Thymus (tissue), 11 donors: Measurements from ENCODE around the gene MAGI2. TPM values are rescaled to one million over a fixed set of nuclear protein-coding genes. Genes with fewer than 3 reads are reported as not detected.

Source experiments
- DNase-seq, 9 donors: peaks; one replicate each; pipeline ENCODE4 v3.0.0-alpha.2; 2013; ENCODE audit warnings: low spot score in 9 of 9, low read depth in 6 of 9, missing footprints in 1 of 9
- H3K27ac ChIP-seq, 2 donors: one replicate each; pipeline ENCODE4 v1.5.1; 2013; ENCODE audit warnings: control low read depth in 1 of 2, low read depth in 1 of 2, low read length in 1 of 2, mild to moderate bottlenecking in 1 of 2, moderate library complexity in 1 of 2
- H3K27me3 ChIP-seq, 2 donors: one replicate each; pipeline ENCODE4 v1.5.1; 2013; ENCODE audit warnings: low read length in 1 of 2; ENCODE audit not compliant: control insufficient read depth in 2 of 2, insufficient read depth in 1 of 2
- H3K36me3 ChIP-seq, 2 donors: one replicate each; pipeline ENCODE4 v1.5.1; 2013; ENCODE audit warnings: low read length in 1 of 2, mild to moderate bottlenecking in 1 of 2, moderate library complexity in 1 of 2; ENCODE audit not compliant: control insufficient read depth in 2 of 2, insufficient read depth in 2 of 2
- H3K4me1 ChIP-seq, 2 donors: one replicate each; pipeline ENCODE4 v1.5.1; 2013; ENCODE audit warnings: low read length in 2 of 2; ENCODE audit not compliant: control insufficient read depth in 2 of 2, insufficient read depth in 2 of 2
- H3K4me3 ChIP-seq, 2 donors: one replicate each; pipeline ENCODE4 v1.5.1; 2013; ENCODE audit warnings: low read length in 2 of 2, control low read depth in 1 of 2, mild to moderate bottlenecking in 1 of 2
- H3K9me3 ChIP-seq, 2 donors: one replicate each; pipeline ENCODE4 v1.5.1; 2013; ENCODE audit warnings: low read length in 1 of 2, mild to moderate bottlenecking in 1 of 2; ENCODE audit not compliant: control insufficient read depth in 2 of 2, insufficient read depth in 1 of 2
- WGBS: extraction: QIAGEN DNeasy Blood & Tissue Kit; methylation state at CpG from one replicate; pipeline ENCODE4 v1.1.7; 2013; 5-methylcytosine and 5-hydroxymethylcytosine counted together
- polyA plus RNA-seq: library from polyadenylated mRNA; stranded (reverse); fragments of 200-250 nt; gene quantifications from one replicate; pipeline ENCODE4 v1.2.3, GENCODE V29; 2013
- total RNA-seq: library from RNA; stranded (reverse); fragments of 120-200 nt; gene quantifications from one replicate; pipeline ENCODE4 v1.2.4, GENCODE V29; 2013
- donor health status: healthy.

The MAGI2 gene
- total and polyA plus RNA-seq, 2 donors, result 0.42 to 1.7 TPM

- Histone ChIP-seq H3K27me3 (no peaks in the 10 kb centered on the region), H3K36me3 (no peaks in the 10 kb centered on the region), H3K9me3 (no peaks in the 10 kb centered on the region), H3K4me3 (no peak overlapping the region), H3K4me1 (no peaks in the 10 kb centered on the region), H3K27ac (no peak overlapping the region)
- no peak for DNase-seq
Measured at GRCh38 chr7:78720066-78720465, 733.4 kb downstream of the MAGI2 start.

- WGBS, result 97% methylated on average over 5 of the region's 5 CpGs
- no peak for DNase-seq
- H3K27ac ChIP-seq, result no peak overlapping the region
Measured at GRCh38 chr7:78718212-78718611, 735.3 kb downstream of the MAGI2 start.

GRCh38 chr7:78716876-78717275 is 736.6 kb downstream of the MAGI2 start:
- no peaks in the 10 kb centered on the region for H3K4me1 ChIP-seq
- WGBS, result 89% methylated on average over 10 of the region's 10 CpGs
- no peak for DNase-seq

More at GRCh38 chr7:78718212-78718611, 735.3 kb downstream of the MAGI2 start:
- Histone ChIP-seq H3K27me3 (no peaks in the 10 kb centered on the region), H3K9me3 (no peaks in the 10 kb centered on the region), H3K4me3 (no peak overlapping the region), H3K36me3 (no peaks in the 10 kb centered on the region), H3K4me1 (no peaks in the 10 kb centered on the region)

GRCh38 chr7:78714356-78714755 is 739.1 kb downstream of the MAGI2 start:
- no peak overlapping the region for H3K27ac ChIP-seq
- H3K4me3 ChIP-seq, result no peak overlapping the region
- H3K27me3 ChIP-seq, result no peaks in the 10 kb centered on the region
- H3K36me3 ChIP-seq, result no peaks in the 10 kb centered on the region
- WGBS, result 84% methylated on average over 4 of the region's 4 CpGs
- no peaks in the 10 kb centered on the region for H3K9me3 ChIP-seq
- no peaks in the 10 kb centered on the region for H3K4me1 ChIP-seq
- DNase-seq, result no peak

More at GRCh38 chr7:78716876-78717275, 736.6 kb downstream of the MAGI2 start:
- no peak overlapping the region for H3K4me3 ChIP-seq
- H3K27me3 ChIP-seq, result no peaks in the 10 kb centered on the region
- H3K27ac ChIP-seq, result no peak overlapping the region
- no peaks in the 10 kb centered on the region for H3K9me3 ChIP-seq
- no peaks in the 10 kb centered on the region for H3K36me3 ChIP-seq

GRCh38 chr7:78712111-78712510 is 741.4 kb downstream of the MAGI2 start:
- DNase-seq, result no peak
- 97% methylated on average over 3 of the region's 3 CpGs for WGBS
- H3K27ac ChIP-seq, result no peak overlapping the region

GRCh38 chr7:78709658-78710057 is 743.8 kb downstream of the MAGI2 start:
- Histone ChIP-seq H3K4me1 (no peaks in the 10 kb centered on the region), H3K9me3 (no peaks in the 10 kb centered on the region), H3K36me3 (no peaks in the 10 kb centered on the region), H3K27ac (no peak overlapping the region), H3K27me3 (no peaks in the 10 kb centered on the region), H3K4me3 (no peak overlapping the region)
- 95% methylated on average over 1 of the region's 1 CpG for WGBS
- DNase-seq, result no peak

More at GRCh38 chr7:78712111-78712510, 741.4 kb downstream of the MAGI2 start:
- no peaks in the 10 kb centered on the region for H3K9me3 ChIP-seq
- no peak overlapping the region for H3K4me3 ChIP-seq
- no peaks in the 10 kb centered on the region for H3K27me3 ChIP-seq
- H3K4me1 ChIP-seq, result no peaks in the 10 kb centered on the region
- H3K36me3 ChIP-seq, result no peaks in the 10 kb centered on the region

GRCh38 chr7:78704504-78704903 is 749.0 kb downstream of the MAGI2 start:
- DNase-seq, result no peak
- WGBS, result 92% methylated on average over 3 of the region's 3 CpGs
- no peaks in the 10 kb centered on the region for H3K27me3 ChIP-seq
- H3K36me3 ChIP-seq, result no peaks in the 10 kb centered on the region
- H3K9me3 ChIP-seq, result no peaks in the 10 kb centered on the region
- H3K4me1 ChIP-seq, result no peaks in the 10 kb centered on the region
- no peak overlapping the region for H3K4me3 ChIP-seq
- H3K27ac ChIP-seq, result no peak overlapping the region

GRCh38 chr7:78703391-78703790 is 750.1 kb downstream of the MAGI2 start:
- no peaks in the 10 kb centered on the region for H3K27me3 ChIP-seq
- no peaks in the 10 kb centered on the region for H3K4me1 ChIP-seq
- H3K36me3 ChIP-seq, result no peaks in the 10 kb centered on the region
- H3K27ac ChIP-seq, result no peak overlapping the region
- WGBS, result 91% methylated on average over 2 of the region's 2 CpGs
- no peaks in the 10 kb centered on the region for H3K9me3 ChIP-seq
- no peak for DNase-seq
- no peak overlapping the region for H3K4me3 ChIP-seq

- Histone ChIP-seq H3K27me3 (no peaks in the 10 kb centered on the region), H3K9me3 (no peaks in the 10 kb centered on the region), H3K4me1 (no peaks in the 10 kb centered on the region), H3K4me3 (no peak overlapping the region), H3K27ac (no peak overlapping the region), H3K36me3 (no peaks in the 10 kb centered on the region)
- no peak for DNase-seq
Measured at GRCh38 chr7:78702770-78703169, 750.7 kb downstream of the MAGI2 start.

- H3K36me3 ChIP-seq, result no peaks in the 10 kb centered on the region
- no peaks in the 10 kb centered on the region for H3K9me3 ChIP-seq
- H3K4me3 ChIP-seq, result no peak overlapping the region
- no peak for DNase-seq
- no peaks in the 10 kb centered on the region for H3K27me3 ChIP-seq
- H3K27ac ChIP-seq, result no peak overlapping the region
- no peaks in the 10 kb centered on the region for H3K4me1 ChIP-seq
Measured at GRCh38 chr7:78695826-78696225, 757.6 kb downstream of the MAGI2 start.
